ENCODE measurements around the gene HS2ST1.

DNA sequence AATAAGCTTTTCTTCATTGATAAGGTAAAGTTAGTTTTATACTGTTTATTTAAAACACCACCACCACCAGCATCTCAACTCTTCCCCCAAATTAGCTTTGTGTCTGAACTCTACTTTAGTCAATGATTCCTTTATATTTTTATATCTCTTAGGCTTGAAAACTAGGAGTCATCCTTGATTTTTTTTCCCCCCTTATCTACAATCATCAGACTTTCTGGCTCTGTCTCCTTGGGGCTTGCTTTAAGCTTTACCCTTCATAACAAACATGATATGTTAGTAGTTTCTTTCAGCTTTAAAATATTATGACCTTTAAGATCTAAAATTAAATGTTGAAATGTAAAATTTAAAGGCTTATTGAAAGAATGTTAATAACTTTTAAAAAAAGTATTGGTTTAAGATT lies 28.3 kb downstream of the HS2ST1 start:
- TF ChIP-seq, protein P1, sequence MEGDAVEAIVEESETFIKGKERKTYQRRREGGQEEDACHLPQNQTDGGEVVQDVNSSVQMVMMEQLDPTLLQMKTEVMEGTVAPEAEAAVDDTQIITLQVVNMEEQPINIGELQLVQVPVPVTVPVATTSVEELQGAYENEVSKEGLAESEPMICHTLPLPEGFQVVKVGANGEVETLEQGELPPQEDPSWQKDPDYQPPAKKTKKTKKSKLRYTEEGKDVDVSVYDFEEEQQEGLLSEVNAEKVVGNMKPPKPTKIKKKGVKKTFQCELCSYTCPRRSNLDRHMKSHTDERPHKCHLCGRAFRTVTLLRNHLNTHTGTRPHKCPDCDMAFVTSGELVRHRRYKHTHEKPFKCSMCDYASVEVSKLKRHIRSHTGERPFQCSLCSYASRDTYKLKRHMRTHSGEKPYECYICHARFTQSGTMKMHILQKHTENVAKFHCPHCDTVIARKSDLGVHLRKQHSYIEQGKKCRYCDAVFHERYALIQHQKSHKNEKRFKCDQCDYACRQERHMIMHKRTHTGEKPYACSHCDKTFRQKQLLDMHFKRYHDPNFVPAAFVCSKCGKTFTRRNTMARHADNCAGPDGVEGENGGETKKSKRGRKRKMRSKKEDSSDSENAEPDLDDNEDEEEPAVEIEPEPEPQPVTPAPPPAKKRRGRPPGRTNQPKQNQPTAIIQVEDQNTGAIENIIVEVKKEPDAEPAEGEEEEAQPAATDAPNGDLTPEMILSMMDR (IDR thresholded peaks at IDR 0.05; ENCODE audit: low read depth, low read length, missing input control): no peak
- TF ChIP-seq, protein P2, sequence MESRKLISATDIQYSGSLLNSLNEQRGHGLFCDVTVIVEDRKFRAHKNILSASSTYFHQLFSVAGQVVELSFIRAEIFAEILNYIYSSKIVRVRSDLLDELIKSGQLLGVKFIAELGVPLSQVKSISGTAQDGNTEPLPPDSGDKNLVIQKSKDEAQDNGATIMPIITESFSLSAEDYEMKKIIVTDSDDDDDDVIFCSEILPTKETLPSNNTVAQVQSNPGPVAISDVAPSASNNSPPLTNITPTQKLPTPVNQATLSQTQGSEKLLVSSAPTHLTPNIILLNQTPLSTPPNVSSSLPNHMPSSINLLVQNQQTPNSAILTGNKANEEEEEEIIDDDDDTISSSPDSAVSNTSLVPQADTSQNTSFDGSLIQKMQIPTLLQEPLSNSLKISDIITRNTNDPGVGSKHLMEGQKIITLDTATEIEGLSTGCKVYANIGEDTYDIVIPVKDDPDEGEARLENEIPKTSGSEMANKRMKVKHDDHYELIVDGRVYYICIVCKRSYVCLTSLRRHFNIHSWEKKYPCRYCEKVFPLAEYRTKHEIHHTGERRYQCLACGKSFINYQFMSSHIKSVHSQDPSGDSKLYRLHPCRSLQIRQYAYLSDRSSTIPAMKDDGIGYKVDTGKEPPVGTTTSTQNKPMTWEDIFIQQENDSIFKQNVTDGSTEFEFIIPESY (IDR thresholded peaks at IDR 0.05): no peak
- TF ChIP-seq, protein P3, sequence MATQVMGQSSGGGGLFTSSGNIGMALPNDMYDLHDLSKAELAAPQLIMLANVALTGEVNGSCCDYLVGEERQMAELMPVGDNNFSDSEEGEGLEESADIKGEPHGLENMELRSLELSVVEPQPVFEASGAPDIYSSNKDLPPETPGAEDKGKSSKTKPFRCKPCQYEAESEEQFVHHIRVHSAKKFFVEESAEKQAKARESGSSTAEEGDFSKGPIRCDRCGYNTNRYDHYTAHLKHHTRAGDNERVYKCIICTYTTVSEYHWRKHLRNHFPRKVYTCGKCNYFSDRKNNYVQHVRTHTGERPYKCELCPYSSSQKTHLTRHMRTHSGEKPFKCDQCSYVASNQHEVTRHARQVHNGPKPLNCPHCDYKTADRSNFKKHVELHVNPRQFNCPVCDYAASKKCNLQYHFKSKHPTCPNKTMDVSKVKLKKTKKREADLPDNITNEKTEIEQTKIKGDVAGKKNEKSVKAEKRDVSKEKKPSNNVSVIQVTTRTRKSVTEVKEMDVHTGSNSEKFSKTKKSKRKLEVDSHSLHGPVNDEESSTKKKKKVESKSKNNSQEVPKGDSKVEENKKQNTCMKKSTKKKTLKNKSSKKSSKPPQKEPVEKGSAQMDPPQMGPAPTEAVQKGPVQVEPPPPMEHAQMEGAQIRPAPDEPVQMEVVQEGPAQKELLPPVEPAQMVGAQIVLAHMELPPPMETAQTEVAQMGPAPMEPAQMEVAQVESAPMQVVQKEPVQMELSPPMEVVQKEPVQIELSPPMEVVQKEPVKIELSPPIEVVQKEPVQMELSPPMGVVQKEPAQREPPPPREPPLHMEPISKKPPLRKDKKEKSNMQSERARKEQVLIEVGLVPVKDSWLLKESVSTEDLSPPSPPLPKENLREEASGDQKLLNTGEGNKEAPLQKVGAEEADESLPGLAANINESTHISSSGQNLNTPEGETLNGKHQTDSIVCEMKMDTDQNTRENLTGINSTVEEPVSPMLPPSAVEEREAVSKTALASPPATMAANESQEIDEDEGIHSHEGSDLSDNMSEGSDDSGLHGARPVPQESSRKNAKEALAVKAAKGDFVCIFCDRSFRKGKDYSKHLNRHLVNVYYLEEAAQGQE (IDR thresholded peaks at IDR 0.05): no peak
- TF ChIP-seq EGR1 (IDR thresholded peaks at IDR 0.05; ENCODE audit: low read depth in 2 of 2): no peak
- TF ChIP-seq YY1 (IDR thresholded peaks at IDR 0.05): no peak

Data from liver (tissue), 3 donors.